ENCODE data around the gene EHD4. TPM values are rescaled to one million over a fixed set of nuclear protein-coding genes. Genes with fewer than 3 reads are reported as not detected.

Gene EHD4
- total RNA-seq, 4 donors from 2014 or later: 12.8 to 45.2 (median 26.1) TPM

GRCh38 chr15:41987925-41988275 is 15.5 kb upstream of the EHD4 start:
- Histone ChIP-seq H3K4me3 (no peak overlapping the region), H3K27me3 (no peaks in the 10 kb centered on the region), H3K9me3 (no peaks in the 10 kb centered on the region), H3K36me3 (no peaks in the 10 kb centered on the region), H3K4me1 (no peaks in the 10 kb centered on the region), H3K27ac (no peak overlapping the region)
- TF ChIP-seq, protein P1, sequence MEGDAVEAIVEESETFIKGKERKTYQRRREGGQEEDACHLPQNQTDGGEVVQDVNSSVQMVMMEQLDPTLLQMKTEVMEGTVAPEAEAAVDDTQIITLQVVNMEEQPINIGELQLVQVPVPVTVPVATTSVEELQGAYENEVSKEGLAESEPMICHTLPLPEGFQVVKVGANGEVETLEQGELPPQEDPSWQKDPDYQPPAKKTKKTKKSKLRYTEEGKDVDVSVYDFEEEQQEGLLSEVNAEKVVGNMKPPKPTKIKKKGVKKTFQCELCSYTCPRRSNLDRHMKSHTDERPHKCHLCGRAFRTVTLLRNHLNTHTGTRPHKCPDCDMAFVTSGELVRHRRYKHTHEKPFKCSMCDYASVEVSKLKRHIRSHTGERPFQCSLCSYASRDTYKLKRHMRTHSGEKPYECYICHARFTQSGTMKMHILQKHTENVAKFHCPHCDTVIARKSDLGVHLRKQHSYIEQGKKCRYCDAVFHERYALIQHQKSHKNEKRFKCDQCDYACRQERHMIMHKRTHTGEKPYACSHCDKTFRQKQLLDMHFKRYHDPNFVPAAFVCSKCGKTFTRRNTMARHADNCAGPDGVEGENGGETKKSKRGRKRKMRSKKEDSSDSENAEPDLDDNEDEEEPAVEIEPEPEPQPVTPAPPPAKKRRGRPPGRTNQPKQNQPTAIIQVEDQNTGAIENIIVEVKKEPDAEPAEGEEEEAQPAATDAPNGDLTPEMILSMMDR (IDR thresholded peaks at IDR 0.05): no peak
- TF ChIP-seq POLR2A (IDR thresholded peaks at IDR 0.05): no peak
- DNase-seq: no peak
- intact Hi-C loops (cut with DNase I; ENCODE audit: low total_unique reads): no loop called here

DNA sequence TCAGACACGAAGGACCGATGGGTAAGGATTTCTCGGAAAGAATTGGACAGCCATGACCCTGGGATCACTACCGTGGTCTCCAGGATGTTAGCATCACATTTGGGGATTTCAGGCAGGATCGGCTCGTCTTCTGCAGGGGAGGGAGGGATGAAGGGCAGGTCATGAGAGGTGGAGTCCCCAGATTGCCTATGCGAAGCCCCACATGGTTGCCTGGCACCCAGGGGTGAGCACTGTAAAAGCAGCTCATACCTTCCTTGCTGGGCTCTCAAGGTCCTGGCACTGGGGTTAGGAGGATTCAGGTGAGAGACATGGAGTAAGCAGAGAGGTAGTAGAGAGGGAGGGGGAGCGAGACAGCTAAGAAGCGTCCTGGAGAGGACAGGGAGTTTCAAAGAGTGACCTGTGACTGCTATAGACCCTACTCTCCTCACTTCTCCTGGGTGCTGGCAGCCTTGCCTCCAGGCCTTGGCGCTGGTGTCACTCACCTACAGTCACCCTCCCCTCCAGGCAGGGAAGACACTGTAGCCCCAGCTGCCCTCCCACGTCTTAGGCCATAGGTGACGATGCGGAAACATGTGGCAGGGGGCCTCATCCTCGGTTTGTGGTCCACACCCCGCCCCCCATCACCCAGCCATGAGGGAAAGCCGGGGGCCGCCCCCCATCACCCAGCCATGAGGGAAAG is 15.0 kb upstream of the EHD4 start:
- H3K4me1 ChIP-seq: no peaks in the 10 kb centered on the region
- H3K36me3 ChIP-seq: no peaks in the 10 kb centered on the region
- H3K9me3 ChIP-seq: no peaks in the 10 kb centered on the region
- intact Hi-C loops (cut with DNase I; ENCODE audit: low total_unique reads): no loop called here
- no peak overlapping the region for H3K27ac ChIP-seq
- H3K27me3 ChIP-seq: no peaks in the 10 kb centered on the region
- no peak overlapping the region for H3K4me3 ChIP-seq
- no peak for DNase-seq
- TF ChIP-seq, protein P1 (IDR thresholded peaks at IDR 0.05): no peak
- TF ChIP-seq POLR2A (IDR thresholded peaks at IDR 0.05): no peak

DNA sequence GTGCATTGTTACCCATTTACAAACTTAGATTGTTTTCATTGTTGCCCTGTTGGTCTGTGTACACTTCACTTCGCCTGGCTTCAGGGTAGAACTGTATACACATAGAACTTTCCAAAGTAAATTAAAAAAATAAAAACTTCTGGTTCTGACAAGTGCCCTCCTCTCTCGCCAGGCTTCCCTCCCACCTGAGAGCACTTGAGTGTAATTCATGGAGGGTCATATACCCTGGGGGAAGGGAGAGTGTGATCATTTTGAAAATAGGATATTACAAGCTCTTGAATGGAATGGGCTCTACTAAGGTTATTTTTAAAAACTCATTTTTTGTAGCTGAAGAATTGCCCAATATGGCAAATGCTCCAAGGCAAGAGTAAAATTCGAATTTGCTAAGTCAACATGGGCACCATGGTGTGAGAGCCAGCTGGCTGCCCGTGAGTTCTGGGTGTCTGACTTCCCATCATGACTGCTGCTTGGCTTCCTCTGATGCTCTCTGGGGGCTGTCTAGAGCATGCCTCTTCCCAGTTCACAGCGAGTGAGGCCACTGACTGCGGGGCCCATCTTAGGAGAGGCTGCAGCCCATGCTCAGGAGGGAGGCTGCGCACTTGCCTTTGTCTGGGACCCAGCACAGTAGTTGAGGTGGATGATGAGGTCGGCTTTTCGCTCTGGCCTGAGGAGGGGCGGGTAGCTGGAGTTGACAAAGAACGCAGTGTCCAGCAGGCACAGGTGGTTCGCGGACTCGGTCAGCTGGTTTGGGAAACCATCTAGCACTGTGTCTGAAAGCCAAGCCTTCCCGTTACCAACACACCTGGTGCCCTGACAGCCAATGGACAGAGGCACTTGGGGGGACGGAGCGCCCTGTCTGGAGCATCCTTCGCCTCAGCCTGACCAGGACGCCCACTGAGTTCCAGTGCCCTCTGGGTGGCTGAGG is 13.1 kb upstream of the EHD4 start:
- H3K9me3 ChIP-seq: no peaks in the 10 kb centered on the region
- no peak for DNase-seq
- TF ChIP-seq POLR2A (IDR thresholded peaks at IDR 0.05): no peak
- TF ChIP-seq, protein P1 (IDR thresholded peaks at IDR 0.05): no peak
- no peaks in the 10 kb centered on the region for H3K4me1 ChIP-seq
- no peak overlapping the region for H3K27ac ChIP-seq
- intact Hi-C loops (cut with DNase I; ENCODE audit: low total_unique reads): no loop called here
- no peak overlapping the region for H3K4me3 ChIP-seq
- H3K36me3 ChIP-seq: no peaks in the 10 kb centered on the region
- no peaks in the 10 kb centered on the region for H3K27me3 ChIP-seq

GRCh38 chr15:41984622-41985021 is 12.3 kb upstream of the EHD4 start:
- Histone ChIP-seq H3K27me3 (no peaks in the 10 kb centered on the region), H3K27ac (no peak overlapping the region), H3K4me3 (no peak overlapping the region), H3K9me3 (no peaks in the 10 kb centered on the region), H3K4me1 (no peaks in the 10 kb centered on the region), H3K36me3 (no peaks in the 10 kb centered on the region)
- TF ChIP-seq POLR2A (IDR thresholded peaks at IDR 0.05): no peak
- TF ChIP-seq, protein P1 (IDR thresholded peaks at IDR 0.05): no peak
- intact Hi-C loops (cut with DNase I; ENCODE audit: low total_unique reads): no loop called here
- DNase-seq: no peak
